Measurements from ENCODE around the gene LRRIQ3.

LRRIQ3 gene, protein sequence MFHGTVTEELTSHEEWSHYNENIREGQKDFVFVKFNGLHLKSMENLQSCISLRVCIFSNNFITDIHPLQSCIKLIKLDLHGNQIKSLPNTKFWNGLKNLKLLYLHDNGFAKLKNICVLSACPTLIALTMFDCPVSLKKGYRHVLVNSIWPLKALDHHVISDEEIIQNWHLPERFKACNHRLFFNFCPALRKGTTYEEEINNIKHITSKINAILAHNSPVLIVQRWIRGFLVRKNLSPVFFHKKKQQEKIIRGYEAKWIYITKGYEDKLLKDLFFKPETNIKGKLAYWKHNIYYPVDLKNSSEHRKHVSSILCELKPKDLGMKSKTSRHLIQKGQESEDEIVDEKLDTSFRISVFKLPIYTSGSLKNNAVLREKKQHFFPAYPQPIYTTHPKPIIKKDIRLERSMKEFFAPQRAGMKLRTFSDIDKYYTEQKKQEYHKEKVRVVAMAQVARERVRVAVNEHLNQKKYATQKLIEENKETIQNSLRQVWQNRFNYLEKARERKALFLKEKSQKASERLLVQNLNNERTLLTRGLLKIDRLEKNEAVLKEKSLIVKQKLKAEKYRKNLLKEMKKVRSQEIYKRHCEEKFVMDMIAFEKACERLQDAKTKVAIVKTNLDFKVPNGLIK

DNA sequence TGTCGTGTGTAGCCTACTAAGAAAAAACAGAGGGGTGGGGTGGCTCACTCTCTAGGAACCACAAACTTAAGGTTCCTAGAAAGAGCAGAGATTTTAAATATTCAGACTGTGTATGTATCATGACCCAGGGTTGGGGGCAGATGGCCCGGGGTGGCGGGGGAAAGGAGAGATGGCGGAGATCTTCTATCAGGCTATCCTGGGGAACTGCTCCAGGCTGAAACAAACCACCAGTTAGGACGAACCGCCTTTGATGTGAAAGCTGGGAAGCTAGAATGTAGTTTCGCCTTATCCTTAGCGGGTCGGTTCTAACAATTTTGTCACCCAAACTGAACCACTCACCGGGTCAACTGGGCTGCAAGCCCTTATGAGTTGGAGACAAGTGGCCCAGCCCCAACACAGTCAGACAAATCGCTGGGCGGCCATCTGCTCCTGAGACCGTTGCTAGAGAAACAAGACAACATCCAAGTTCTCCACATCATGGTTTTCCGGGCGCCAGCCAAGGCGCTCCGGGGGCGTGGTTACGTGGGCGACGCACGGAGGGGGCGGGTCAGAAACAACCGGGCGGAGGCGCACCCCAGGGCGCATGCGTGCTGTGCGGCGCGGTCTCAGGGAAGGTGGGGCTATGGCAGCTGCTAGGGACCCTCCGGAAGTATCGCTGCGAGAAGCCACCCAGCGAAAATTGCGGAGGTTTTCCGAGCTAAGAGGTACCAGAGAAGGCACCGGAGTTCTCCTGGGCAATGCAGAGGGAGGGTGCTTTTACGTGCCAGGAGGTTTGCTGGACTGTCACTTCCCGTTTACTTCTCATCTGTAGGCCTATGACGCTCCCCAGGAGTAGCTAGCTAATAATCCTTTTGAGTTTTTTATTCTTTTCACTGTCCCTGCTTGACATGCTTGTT lies at the start of gene LRRIQ3, which contains the start of gene FPGT:
LRRIQ3 (minus strand) TSS at position 520 of the 896 bp plus-strand sequence. CDS start 14,492 bp downstream, outside the sequence.
FPGT (plus strand) TSS at position 586 of the 896 bp plus-strand sequence; CDS start at position 623, 37 bp downstream.
- Mint-ChIP-seq H3K4me3 (peak within 1 kb of the TSS; percentile 91), H3K27me3 (peaks cover 2% of the 10 kb centered on the region), H3K4me1 (peaks cover 25% of the 10 kb centered on the region), H3K36me3 (ENCODE audit: low read depth) (peaks cover 13% of the 10 kb centered on the region), H3K9me3 (no peaks in the 10 kb centered on the region), H3K27ac (peak within 1 kb of the TSS; percentile 90)
- DNase-seq (peak; percentile 97), ATAC-seq (peak; percentile 97)

DNA sequence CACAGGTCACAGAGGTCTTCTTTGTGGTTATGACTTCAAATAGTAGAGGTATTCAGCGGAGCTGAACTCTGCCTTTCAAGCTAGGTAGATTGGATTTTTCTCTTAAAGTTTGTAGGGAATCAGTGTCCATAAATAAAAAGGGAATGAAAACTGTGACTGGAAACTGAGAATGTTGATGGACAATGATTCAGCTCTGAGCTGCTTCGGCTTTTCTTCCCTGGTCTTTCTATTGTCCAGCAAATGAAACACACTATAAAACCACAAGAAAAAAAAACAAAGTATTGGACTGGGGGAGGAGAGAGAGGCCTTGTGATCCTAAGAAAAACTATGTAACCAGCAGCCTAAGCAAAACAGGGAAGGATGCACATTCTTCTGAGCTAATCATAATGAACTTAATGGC lies 48.3 kb upstream of the LRRIQ3 start:
- H3K9me3 Mint-ChIP-seq, result no peaks in the 10 kb centered on the region
- no peak overlapping the region for H3K4me3 Mint-ChIP-seq
- H3K4me1 Mint-ChIP-seq, result no peaks in the 10 kb centered on the region
- ATAC-seq (no peak), DNase-seq (no peak)
- H3K36me3 Mint-ChIP-seq (ENCODE audit: low read depth), result no peaks in the 10 kb centered on the region
- H3K27ac Mint-ChIP-seq, result no peak overlapping the region
- no peaks in the 10 kb centered on the region for H3K27me3 Mint-ChIP-seq

DNA sequence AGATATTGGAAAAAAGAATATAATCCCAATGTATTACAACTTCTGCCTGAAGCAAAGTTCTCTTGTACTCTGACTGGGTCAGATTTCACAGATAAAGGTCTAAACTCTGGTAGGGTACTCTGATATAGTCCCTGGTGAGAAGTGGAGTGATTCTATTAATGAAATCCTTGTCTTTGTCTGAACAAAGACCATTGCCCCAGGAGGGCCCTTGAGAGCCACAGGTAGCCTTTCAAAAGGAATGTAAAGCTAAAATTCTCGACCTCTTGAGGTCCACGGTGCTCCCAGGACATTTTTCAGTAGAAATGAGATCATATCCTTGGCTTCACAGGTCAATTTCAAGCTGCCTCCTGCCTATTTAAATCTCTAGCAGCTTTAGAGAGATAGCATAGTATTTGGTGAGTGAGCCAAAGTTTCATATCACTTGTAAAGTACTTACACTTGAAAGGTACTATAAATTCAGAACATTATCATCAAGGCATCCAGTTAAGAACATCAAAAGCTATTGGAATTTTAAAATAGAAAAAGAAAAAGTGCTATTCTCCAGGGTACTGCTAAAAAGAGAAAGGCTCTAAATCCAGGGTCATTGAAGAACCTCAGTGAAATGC lies 47.3 kb upstream of the LRRIQ3 start:
- ATAC-seq (no peak), DNase-seq (no peak)
- H3K4me1 Mint-ChIP-seq, result no peaks in the 10 kb centered on the region
- H3K36me3 Mint-ChIP-seq (ENCODE audit: low read depth), result no peaks in the 10 kb centered on the region
- no peak overlapping the region for H3K4me3 Mint-ChIP-seq
- no peaks in the 10 kb centered on the region for H3K27me3 Mint-ChIP-seq
- H3K9me3 Mint-ChIP-seq, result no peaks in the 10 kb centered on the region
- no peak overlapping the region for H3K27ac Mint-ChIP-seq

DNA sequence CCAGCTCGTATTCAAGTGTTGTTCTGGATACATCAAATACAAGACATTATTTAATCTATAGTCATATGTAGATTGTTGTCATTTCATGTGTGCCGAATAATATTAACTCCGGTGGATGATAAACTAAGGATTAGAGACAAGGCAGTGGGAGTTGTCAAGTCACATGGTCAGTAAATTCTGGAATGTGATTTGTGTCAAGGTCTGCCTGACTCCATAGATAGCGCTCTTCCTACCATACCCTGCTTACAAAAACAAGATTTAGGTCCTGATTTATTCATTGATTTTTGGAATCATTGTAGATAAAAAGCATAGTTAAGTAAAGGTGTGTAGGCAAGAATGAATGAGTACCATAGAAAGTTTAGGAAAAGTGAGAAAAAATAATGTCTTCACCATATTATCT lies 39.8 kb upstream of the LRRIQ3 start:
- Mint-ChIP-seq H3K9me3 (no peaks in the 10 kb centered on the region), H3K36me3 (ENCODE audit: low read depth) (no peaks in the 10 kb centered on the region), H3K27ac (no peak overlapping the region), H3K27me3 (no peaks in the 10 kb centered on the region), H3K4me1 (no peaks in the 10 kb centered on the region), H3K4me3 (no peak overlapping the region)
- ATAC-seq (no peak), DNase-seq (no peak)

DNA sequence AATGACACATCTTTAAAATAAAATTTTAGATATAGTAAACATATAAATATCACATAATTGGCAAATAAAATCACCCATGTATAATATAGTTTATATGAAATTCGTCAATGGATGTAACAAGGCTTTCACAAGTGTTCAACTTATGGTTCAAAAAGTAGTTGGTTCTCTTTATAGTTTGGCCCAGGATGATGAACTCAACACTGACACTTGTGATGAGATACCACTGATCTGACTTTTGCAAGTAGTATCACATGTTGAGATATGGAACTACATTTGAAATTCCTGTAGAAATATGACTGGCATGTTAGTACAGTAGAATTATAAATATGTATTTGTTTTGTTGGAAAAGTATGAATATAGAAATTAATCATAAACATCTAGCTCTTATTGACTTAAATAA lies 39.1 kb upstream of the LRRIQ3 start:
- Mint-ChIP-seq H3K27me3 (no peaks in the 10 kb centered on the region), H3K4me3 (no peak overlapping the region), H3K4me1 (no peaks in the 10 kb centered on the region), H3K9me3 (peaks cover 5% of the 10 kb centered on the region), H3K36me3 (ENCODE audit: low read depth) (no peaks in the 10 kb centered on the region), H3K27ac (no peak overlapping the region)
- DNase-seq (no peak), ATAC-seq (no peak)

DNA sequence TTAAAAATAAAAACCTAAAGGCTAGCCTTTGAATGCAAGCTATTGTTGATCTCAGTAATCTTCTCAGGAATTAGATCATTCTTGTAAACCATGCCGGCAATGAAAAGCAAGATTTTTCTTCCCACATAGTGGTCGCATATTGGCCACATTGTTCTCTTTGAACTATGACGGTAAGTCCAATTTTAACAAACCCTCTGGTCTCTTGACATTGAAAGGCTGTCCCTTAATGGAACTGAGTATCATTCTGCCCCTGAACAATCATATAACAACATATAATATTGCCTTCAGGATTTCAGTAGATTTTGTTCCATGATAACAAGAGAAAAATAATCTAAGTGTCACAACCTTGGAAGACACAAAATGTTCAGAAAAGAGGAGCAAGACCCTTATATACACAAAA lies 38.5 kb upstream of the LRRIQ3 start:
- DNase-seq (no peak), ATAC-seq (no peak)
- Mint-ChIP-seq H3K36me3 (ENCODE audit: low read depth) (no peaks in the 10 kb centered on the region), H3K9me3 (peaks cover 7% of the 10 kb centered on the region), H3K27ac (no peak overlapping the region), H3K27me3 (no peaks in the 10 kb centered on the region), H3K4me1 (no peaks in the 10 kb centered on the region), H3K4me3 (no peak overlapping the region)

DNA sequence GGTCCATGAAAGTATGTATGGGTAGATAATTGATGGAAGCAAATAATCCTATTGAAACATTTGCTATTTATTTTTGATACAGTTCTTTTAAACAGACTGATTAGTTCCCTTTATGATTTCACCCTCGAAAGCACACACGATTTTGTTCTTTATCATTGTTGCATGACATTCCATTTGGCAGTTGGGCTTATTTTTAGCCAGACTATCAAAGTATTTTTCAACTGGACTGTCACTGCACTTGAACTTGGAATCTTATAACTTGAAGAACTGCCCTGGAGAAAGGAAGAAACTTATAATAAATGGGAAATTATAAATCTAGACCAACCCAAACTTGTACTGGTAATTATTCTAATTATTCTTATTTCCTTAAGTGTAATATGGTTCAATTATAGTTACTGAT lies 37.2 kb upstream of the LRRIQ3 start, which contains the start of gene TNNI3K:
TNNI3K (plus strand) TSS at position 235 of the 400 bp plus-strand sequence; CDS start at position 300, 65 bp downstream.
- no peaks in the 10 kb centered on the region for H3K27me3 Mint-ChIP-seq
- no peaks in the 10 kb centered on the region for H3K36me3 Mint-ChIP-seq (ENCODE audit: low read depth)
- ATAC-seq (no peak), DNase-seq (no peak)
- H3K4me1 Mint-ChIP-seq, result no peaks in the 10 kb centered on the region
- H3K4me3 Mint-ChIP-seq, result no peak within 1 kb of the TSS
- H3K9me3 Mint-ChIP-seq, result peaks cover 7% of the 10 kb centered on the region
- no peak within 1 kb of the TSS for H3K27ac Mint-ChIP-seq

DNA sequence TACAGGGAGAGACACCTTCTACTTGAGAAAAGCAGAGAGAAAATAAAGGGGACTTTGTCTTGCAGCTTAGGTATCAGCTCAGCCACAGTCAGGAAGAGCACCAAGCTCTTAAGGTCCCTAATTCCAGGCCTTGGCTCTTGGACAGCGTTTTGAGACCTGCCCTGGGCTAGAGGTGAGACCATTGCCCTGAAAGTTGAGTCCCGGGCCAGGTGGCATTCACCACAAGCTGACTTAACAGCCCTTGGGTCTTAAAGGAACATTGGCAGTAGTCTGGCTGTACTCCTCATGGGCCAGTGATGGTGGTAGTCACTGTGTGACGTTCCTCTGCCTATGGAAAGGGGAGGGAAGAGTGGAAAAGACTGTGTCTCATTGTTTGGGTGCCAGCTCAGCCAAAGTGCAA lies 25.5 kb upstream of the LRRIQ3 start:
- H3K36me3 Mint-ChIP-seq (ENCODE audit: low read depth), result peaks cover 4% of the 10 kb centered on the region

DNA sequence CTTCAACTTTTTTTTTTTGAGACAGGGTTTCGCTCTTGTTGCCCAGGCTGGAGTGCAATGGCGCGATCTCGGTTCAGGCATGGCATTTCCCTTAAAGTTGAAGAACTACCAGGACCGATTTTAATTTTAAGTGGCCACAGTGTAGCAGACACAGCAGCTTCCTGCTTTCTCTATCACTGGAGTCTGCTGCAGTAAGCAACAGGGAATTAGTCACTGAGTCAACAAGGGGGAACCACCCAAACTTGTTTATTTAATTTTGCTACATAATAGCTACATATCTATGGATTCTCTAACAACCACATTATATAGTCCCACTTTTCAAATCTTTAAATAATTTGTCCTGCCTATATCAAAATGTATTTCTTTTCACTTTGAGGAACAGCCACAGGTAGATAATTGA lies 24.7 kb upstream of the LRRIQ3 start:
- ATAC-seq, result no peak

More for the DNA sequence above, 25.5 kb upstream of the LRRIQ3 start:
- ATAC-seq, result no peak
- Mint-ChIP-seq H3K27me3 (no peaks in the 10 kb centered on the region), H3K27ac (no peak overlapping the region), H3K4me3 (no peak overlapping the region), H3K9me3 (peaks cover 53% of the 10 kb centered on the region), H3K4me1 (no peaks in the 10 kb centered on the region)
- no peak for DNase-seq

DNA sequence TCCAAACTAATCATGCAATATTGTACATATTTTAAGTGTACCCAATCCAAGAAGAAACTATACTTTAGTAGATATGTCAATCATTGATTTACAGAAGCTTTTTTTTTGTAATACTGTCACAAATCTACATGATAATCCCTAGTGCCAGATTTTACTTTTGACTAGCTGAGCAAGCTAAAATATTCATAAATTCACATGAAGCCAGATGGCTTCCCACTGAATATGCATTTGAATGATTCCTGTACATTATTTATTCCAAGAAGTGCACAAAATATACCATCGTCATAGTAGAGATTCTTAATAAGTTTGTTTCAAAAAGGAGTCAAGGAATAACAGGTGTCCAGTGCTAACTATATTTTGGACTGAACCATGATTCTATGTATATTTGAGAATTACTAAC lies 17.3 kb upstream of the LRRIQ3 start:
- Mint-ChIP-seq H3K4me3 (no peak overlapping the region), H3K27ac (no peak overlapping the region), H3K9me3 (no peaks in the 10 kb centered on the region), H3K27me3 (no peaks in the 10 kb centered on the region), H3K4me1 (no peaks in the 10 kb centered on the region), H3K36me3 (ENCODE audit: low read depth) (peaks cover 3% of the 10 kb centered on the region)
- DNase-seq (no peak), ATAC-seq (no peak)

More for the DNA sequence above, 24.7 kb upstream of the LRRIQ3 start:
- H3K4me3 Mint-ChIP-seq, result no peak overlapping the region
- peaks cover 47% of the 10 kb centered on the region for H3K9me3 Mint-ChIP-seq
- no peak for DNase-seq
- H3K4me1 Mint-ChIP-seq, result no peaks in the 10 kb centered on the region
- peaks cover 4% of the 10 kb centered on the region for H3K36me3 Mint-ChIP-seq (ENCODE audit: low read depth)
- H3K27me3 Mint-ChIP-seq, result no peaks in the 10 kb centered on the region
- no peak overlapping the region for H3K27ac Mint-ChIP-seq

DNA sequence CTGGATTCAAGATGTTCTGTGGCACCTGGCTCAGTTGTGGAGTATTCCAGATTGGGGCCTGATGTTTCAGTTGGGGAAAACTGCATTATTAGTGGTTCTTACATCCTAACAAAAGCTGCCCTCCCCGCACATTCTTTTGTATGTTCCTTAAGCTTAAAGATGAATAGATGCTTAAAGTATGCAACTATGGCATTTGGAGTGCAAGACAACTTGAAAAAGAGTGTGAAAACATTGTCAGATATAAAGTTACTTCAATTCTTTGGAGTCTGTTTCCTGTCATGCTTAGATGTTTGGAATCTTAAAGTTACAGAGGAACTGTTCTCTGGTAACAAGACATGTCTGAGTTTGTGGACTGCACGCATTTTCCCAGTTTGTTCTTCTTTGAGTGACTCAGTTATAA lies 7.3 kb upstream of the LRRIQ3 start:
- H3K36me3 Mint-ChIP-seq (ENCODE audit: low read depth), result peaks cover 21% of the 10 kb centered on the region
- no peak for ATAC-seq

DNA sequence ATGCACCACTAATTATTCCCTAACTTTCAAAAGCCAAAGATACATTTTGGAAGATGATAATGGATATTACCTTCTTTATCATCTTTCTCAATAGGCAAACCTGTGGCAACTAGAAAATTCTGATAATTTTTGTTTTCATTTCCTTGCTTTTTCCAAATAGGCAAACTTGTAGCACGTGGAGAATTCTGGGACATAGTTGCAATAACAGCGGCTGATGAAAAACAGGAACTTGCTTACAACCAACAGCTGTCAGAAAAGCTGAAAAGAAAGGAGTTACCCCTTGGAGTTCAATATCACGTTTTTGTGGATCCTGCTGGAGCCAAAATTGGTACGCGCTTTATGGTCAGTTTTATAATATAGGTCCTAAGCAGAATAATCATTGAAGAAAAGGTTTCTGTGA lies 1.5 kb upstream of the LRRIQ3 start:
- ATAC-seq, result no peak
- Mint-ChIP-seq H3K9me3 (no peaks in the 10 kb centered on the region), H3K27ac (no peak overlapping the region), H3K4me1 (peaks cover 25% of the 10 kb centered on the region), H3K27me3 (peaks cover 2% of the 10 kb centered on the region), H3K36me3 (ENCODE audit: low read depth) (peaks cover 16% of the 10 kb centered on the region), H3K4me3 (peak overlapping the region; percentile 91)
- DNase-seq, result no peak

More for the DNA sequence above, 7.3 kb upstream of the LRRIQ3 start:
- Mint-ChIP-seq H3K4me3 (no peak overlapping the region), H3K27me3 (no peaks in the 10 kb centered on the region), H3K4me1 (peaks cover under 1% of the 10 kb centered on the region), H3K27ac (no peak overlapping the region), H3K9me3 (no peaks in the 10 kb centered on the region)
- no peak for DNase-seq

DNA sequence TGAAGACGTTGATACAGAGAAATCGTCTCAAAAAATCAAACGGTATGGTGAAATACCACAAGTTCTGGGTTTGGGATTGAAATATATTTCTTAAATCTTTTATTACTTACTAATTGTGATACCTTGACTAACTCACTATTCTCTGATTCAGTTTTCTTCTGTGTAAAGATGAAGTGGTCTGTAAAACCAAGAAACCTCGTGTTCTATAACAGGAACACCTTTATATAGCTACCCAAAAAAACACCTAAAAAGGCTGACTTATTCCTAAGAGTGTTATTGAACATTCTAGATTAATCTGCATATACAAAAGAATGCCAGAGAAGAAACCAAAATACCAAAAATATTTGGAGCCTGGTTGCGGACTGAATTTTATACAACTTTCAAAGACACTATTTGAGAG lies 721 bp downstream of the LRRIQ3 start:
- Mint-ChIP-seq H3K27me3 (peaks cover 2% of the 10 kb centered on the region), H3K36me3 (ENCODE audit: low read depth) (peaks cover 13% of the 10 kb centered on the region), H3K4me1 (peaks cover 25% of the 10 kb centered on the region), H3K27ac (peak overlapping the region; percentile 90), H3K4me3 (peak overlapping the region; percentile 91), H3K9me3 (no peaks in the 10 kb centered on the region)
- no peak for DNase-seq
- ATAC-seq, result no peak

DNA sequence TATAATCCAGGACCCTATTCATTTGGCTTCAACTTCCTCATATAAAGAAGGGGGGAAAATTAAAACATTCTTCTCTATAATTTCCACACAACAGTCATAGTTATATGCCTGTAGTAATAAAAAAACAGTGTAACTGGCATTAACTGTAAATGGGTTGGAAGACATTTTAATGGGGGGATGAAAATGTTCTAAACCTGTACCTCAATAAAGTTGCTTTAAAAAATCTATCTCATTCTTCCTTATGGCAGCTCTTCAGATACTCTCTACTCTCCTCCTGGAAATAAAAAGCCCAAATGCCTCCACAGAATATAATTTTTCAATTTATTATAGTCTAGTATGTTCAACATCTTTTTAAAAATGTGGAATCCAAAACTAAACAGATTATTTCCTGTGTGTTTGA lies 2.6 kb downstream of the LRRIQ3 start:
- peaks cover under 1% of the 10 kb centered on the region for H3K36me3 Mint-ChIP-seq (ENCODE audit: low read depth)
- peaks cover 2% of the 10 kb centered on the region for H3K27me3 Mint-ChIP-seq
- DNase-seq (no peak), ATAC-seq (no peak)
- peaks cover under 1% of the 10 kb centered on the region for H3K9me3 Mint-ChIP-seq
- H3K4me3 Mint-ChIP-seq, result no peak overlapping the region
- no peak overlapping the region for H3K27ac Mint-ChIP-seq
- peaks cover 25% of the 10 kb centered on the region for H3K4me1 Mint-ChIP-seq
